HPDE6-E6E7 (cell line): ENCODE results near the gene GPHN.
"Not testable (repeated sequence)": the region's sequence is repeated elsewhere in the genome, so short reads cannot be mapped to it uniquely, and the experiment has no call there.

Experiments
- DNase-seq: peaks from one replicate; pipeline ENCODE4 v3.0.0; 2011; ENCODE audit warnings: missing footprints; ENCODE audit errors: extremely low spot score

Gene GPHN

GRCh38 chr14:67045440-67045839 lies 537.5 kb downstream of the GPHN start:
- no peak for DNase-seq

- no peak for DNase-seq
Observed at GRCh38 chr14:67050896-67051295, 542.9 kb downstream of the GPHN start.

GRCh38 chr14:67056684-67057083 lies 548.7 kb downstream of the GPHN start:
- DNase-seq, result no peak

DNA sequence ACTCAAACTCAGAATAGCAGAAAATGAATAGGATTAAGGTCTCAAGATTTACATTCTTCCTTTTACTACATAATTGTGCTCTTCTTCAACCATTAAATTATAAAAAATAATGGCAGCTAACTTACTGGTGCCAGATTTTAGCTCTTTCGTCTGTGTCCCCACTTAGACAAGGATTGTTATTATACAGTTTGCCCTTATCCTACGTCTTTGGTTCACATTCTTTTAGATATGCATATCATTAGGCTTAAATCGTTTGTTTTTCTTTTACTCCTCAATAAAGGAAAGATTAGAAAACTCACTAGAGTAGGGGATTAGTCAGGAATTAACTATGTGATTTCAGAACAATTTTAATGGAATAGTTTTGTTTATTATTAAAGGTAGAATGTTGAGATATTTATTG lies 551.6 kb downstream of the GPHN start:
- DNase-seq, result no peak

GRCh38 chr14:67060546-67060945 lies 552.6 kb downstream of the GPHN start:
- DNase-seq, result no peak

GRCh38 chr14:67067070-67067814 lies 559.3 kb downstream of the GPHN start:
- not testable (repeated sequence) for DNase-seq

GRCh38 chr14:67068251-67068650 lies 560.3 kb downstream of the GPHN start:
- no peak for DNase-seq

DNA sequence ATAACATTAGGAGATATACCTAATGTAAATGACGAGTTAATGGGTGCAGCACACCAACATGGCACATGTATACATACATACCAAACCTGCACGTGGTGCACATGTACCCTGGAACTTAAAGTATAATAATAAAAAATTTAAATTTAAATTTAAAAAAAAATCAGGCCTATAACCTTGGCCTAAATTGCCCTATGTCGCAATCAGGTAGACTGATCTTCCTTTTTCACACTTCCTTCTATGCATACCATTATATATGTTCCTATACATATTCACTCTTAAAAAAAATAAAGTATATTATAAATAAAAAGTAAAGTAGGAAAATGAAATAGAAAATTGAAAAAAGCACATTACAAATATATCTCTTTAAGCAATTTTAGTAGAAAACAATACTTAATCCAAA lies 563.6 kb downstream of the GPHN start:
- DNase-seq, result no peak

DNA sequence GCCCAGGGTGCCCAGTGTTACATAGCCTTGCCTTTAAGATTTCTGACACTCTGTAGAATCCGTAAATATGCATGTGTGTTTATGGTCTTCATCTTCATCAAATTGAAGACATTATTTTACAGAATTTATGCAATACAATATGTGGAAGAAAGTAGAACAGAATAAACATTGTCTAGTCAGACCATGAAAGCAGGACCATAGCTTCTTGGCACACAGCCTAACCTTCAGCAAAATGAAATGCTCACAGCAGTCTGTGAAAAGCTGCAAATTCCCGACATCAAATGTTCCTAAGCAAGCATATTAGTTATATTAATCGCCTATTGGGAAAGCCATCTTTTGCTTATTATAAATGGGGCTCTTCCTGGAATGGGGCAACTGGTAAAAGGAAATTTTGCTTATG lies 570.0 kb downstream of the GPHN start:
- no peak for DNase-seq

DNA sequence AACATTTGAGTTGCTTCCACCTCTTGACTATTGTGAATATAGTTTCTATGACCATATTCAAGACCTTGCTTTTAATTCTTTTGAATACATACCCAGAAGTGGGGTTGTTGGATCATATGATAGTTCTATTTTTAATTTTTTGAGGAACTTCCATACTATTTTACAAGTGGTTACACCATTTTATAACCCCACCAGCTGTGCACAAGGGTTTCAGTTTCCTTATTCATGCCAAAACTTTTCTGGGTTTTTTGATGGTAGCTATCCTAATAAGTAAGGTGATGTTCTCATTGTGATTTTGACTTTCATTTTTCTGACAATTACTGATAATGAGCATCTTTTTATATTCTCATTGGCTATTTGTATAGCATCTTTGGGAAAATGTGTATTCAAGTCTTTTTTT lies 571.9 kb downstream of the GPHN start:
- DNase-seq, result no peak

DNA sequence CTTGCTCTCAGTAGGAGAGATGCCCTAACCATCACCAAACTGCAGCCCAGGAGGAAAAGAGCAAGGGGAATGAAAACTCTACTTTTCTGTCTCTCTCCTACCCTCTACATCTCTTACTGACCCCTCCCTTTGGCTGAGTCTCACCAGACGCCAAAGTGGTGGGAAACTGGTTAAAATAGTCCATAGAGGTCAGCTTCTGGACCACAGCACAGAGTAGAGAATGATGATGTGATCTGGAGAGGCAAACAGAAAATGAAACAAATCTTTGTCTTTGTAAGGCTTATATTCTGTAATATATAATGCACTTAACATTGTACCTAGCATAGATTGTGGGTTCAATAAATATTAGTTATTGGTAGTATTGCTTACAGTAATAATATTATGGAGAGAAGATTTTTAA lies 600.3 kb downstream of the GPHN start:
- DNase-seq, result no peak

DNA sequence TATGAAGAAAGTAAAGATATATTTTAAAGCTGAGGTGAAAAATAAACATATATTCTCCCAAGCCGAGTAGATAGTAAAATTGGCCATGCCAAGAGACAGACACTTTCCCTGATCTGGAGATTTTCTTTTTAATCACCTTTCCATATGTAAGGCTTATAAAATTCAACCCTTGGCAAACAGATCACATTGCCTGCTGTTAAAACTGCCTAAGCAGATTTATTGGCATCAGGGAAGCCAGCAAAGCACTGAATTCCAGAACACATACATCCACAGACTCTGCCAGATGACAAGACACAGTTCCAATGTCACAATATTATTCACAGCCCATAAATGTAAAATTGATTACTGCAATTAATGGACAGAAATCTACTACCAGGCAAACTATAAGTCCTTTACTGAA lies 603.1 kb downstream of the GPHN start:
- DNase-seq, result no peak

GRCh38 chr14:67112344-67112743 lies 604.4 kb downstream of the GPHN start:
- DNase-seq, result no peak

DNA sequence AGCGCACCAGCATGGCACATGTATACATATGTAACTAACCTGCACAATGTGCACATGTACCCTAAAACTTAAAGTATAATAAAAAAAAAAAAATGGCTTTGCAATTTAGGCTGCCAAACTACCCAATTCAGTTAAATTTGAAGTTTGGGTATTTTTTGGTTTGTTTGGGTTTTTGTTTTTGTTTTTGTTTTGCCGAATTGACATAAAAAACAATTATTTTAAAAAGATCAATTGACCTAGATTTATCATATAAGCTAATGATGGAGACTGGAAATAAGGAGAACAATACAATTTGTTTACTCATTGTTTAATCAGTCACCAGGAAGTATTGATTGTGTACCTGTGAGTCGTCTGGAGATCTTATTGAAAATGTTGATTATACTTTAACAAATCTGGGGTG lies 619.2 kb downstream of the GPHN start:
- no peak for DNase-seq

DNA sequence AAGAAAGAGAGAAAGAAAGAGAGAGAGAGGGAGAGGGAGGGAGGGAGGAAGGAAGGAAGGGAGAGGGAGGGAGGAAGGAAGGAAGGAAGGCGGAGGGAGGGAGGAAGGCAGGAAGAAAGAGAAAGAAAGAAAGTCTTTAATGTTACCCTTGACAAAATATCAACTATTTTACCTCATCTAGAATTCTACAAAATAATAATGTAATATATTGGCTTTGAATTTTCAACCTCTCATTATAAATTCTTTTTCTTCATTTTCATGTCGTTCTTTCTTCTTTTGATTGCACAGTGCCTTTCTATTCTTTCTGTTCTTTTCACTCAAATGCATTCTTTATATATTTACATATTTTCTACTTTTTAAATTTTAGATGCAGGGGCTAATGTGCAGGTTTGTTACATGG lies 621.8 kb downstream of the GPHN start:
- DNase-seq, result no peak

DNA sequence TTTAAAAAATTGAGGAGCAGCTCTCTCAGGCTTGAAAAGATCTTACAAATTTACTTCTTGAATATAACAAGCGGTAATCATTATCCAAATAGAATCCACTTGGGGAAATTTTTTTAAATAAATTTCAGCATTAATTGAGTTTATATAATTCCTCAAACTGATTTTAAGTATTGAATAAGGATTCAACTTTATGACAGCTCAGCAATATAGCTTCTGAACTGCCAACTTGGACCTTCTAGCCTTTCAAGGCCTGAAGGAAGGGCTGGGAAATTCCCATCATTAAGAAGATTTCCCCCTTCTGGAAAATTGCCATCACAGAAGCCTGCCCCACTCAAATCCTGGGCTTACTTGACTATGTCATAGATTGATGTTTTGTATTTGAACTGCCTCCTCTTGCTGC lies 623.7 kb downstream of the GPHN start:
- DNase-seq, result no peak

- DNase-seq, result no peak
Observed at GRCh38 chr14:67133144-67133543, 625.2 kb downstream of the GPHN start.

DNA sequence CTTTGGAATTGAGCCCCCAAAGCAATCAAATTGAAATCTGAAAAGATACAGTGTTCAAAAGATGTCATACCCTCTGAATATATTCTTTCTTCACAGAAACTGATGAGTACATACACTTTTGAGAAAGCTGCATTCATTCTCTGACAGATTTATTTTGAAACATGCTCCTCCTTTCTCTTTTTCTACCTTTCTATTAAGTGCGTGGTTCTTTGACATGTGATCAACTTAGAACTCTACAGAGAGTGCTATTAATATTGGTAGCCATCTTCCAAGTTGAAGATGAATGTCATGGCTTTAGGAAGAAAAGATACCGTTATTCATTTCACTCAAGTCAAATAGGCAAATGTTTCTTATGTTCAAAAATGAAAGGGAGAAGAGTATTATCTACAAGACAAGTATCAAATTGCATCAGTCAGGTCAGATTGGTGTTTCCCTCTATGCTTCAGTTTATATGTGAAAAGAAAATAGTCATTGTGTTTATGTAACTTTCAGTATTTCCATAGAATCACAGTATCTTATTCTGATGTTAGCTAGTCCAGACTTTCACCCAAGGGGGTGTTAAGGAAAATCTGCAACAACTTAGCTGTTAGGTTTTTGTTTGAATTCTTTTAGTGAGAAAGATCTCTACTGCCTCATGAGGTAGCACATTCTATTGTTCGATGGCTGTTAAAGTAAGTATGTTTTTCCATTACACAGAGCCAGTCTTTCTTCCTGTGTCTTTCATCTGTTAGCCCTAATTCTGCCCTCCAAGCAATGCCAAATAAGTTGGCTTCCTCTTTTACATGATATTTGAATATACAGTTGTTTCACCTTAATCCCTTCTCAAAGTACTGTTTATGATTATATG lies 625.9 kb downstream of the GPHN start:
- DNase-seq, result no peak

DNA sequence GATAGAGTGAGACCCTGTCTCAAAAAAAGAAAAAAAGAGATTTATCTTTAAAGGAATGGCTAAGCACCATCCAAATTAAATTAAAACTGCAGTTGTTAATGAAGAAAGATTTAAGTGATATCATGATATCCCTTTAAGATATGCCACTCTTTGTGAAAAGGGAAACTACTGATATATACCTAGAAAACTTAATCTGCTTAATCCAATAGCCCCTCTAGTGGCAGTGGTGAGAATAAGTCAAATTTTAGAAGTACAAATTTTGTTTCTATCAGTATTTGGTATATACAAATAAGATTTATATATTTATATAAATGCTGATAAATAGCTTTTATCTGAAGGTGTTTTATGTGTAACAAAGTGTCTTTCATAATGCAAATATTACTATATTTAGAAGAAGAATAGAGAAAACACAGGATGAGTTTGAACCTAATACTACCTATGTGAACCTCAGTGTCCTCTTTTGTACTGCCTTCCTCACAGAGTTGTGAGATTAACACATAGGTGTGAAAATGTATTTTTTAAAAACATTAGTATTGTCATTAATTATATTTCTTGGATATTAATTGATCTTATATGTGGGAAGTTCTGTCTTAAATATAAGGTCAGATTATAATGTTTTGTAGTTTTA lies 629.9 kb downstream of the GPHN start:
- DNase-seq, result no peak

GRCh38 chr14:67140556-67140955 lies 632.6 kb downstream of the GPHN start:
- DNase-seq, result no peak

DNA sequence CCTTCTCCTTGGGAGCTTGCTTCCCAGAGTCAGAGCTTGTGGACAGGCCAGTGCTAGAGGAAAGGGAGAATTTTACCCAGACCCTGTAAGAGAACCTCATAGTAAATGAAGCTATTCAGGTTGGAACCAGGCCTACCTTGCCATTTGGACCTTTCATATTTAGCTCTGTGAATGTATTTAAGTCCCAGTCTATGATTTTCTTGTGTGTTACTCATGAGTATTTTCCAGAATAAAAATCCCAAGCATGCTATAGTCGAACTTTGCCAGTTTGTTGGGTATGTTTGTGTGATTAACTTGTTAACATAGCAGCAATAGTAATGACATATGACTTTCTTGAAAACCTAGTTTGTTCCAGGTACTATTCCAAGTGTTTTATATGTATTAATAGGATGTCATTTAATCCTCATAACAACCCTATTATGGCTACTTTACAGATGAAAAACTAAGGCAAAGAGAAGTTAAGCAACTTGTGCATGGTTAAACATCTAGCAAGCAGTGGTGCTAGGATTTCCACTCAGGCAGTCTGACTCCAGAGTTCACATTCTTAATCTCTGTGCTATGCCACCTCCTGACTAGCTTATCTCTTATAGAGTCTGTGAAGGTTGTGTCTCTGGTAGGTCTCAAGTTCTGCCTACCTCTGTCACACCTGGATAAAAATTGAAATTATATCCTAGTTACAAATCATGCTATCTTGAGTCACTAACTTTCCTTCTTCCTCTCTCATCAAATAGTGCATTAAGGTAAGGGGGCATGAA lies 633.4 kb downstream of the GPHN start:
- DNase-seq, result no peak

GRCh38 chr14:67151082-67151666 lies 643.2 kb downstream of the GPHN start:
- DNase-seq, result no peak
